ENCODE measurements around the gene ZSCAN4.

Gene ZSCAN4

GRCh38 chr19:57675881-57676280, 7.1 kb downstream of the ZSCAN4 start:
- DNase-seq (ENCODE audit: low read depth in 2 of 2): no peak

GRCh38 chr19:57682226-57682766, 13.6 kb downstream of the ZSCAN4 start:
- no peak for DNase-seq (ENCODE audit: low read depth in 2 of 2)

- no peak for DNase-seq (ENCODE audit: low read depth in 2 of 2)
These were observed 18.0 kb downstream of the ZSCAN4 start for GRCh38 chr19:57686727-57687126.

GRCh38 chr19:57687363-57688010, 18.8 kb downstream of the ZSCAN4 start:
- DNase-seq (ENCODE audit: low read depth in 2 of 2): no peak

- no peak for DNase-seq (ENCODE audit: low read depth in 2 of 2)
These were observed 19.5 kb downstream of the ZSCAN4 start for GRCh38 chr19:57688011-57688763.

GRCh38 chr19:57689750-57690149, 21.0 kb downstream of the ZSCAN4 start:
- no peak for DNase-seq (ENCODE audit: low read depth in 2 of 2)

- no peak for DNase-seq (ENCODE audit: low read depth in 2 of 2)
These were observed 32.9 kb downstream of the ZSCAN4 start for GRCh38 chr19:57701625-57702024.

GRCh38 chr19:57706346-57706745, 37.6 kb downstream of the ZSCAN4 start:
- no peak for DNase-seq (ENCODE audit: low read depth in 2 of 2)

- DNase-seq (ENCODE audit: low read depth in 2 of 2): no peak
These were observed 40.1 kb downstream of the ZSCAN4 start, which contains the start of gene ZNF154 for GRCh38 chr19:57708641-57709361. TSS of gene ZNF154 (minus strand) at chr19:57709204. CDS start at chr19:57708971, 233 bp downstream.

GRCh38 chr19:57709616-57710015, 40.9 kb downstream of the ZSCAN4 start:
- no peak for DNase-seq (ENCODE audit: low read depth in 2 of 2)

GRCh38 chr19:57712222-57712621, 43.5 kb downstream of the ZSCAN4 start:
- DNase-seq (ENCODE audit: low read depth in 2 of 2): no peak

- DNase-seq (ENCODE audit: low read depth in 2 of 2): no peak
These were observed 50.7 kb downstream of the ZSCAN4 start for GRCh38 chr19:57719424-57719823.

- no peak for DNase-seq (ENCODE audit: low read depth in 2 of 2)
These were observed 51.3 kb downstream of the ZSCAN4 start for GRCh38 chr19:57719901-57720519.

- no peak for DNase-seq (ENCODE audit: low read depth in 2 of 2)
These were observed 52.1 kb downstream of the ZSCAN4 start for GRCh38 chr19:57720878-57721277.
